H1 (cell line): Measurements from ENCODE around the gene SERPING1. TPM values are rescaled to one million over a fixed set of nuclear protein-coding genes. Genes with fewer than 3 reads are reported as not detected.

Experiments
- CTCF ChIA-PET: fragments of 300-600 bp; sonication (Branson Sonifier 250); formaldehyde crosslinking; loops from one replicate; lab custom pipeline; 2021; ENCODE audit not compliant: partially characterized antibody; lab: Charles Lee
- POLR2A ChIA-PET: fragments of 300-600 bp; sonication (Branson Sonifier 250); formaldehyde crosslinking; loops from one replicate; lab custom pipeline; 2021; ENCODE audit warnings: inconsistent platforms; ENCODE audit not compliant: partially characterized antibody; lab: Charles Lee
- DNase-seq, 2 experiments: peaks; one replicate each; pipeline versions ENCODE4 v3.0.0 to v3.0.0-alpha.2; 2010 to 2022; ENCODE audit warnings: low spot score in 2 of 2, low read depth in 1 of 2, mixed read lengths in 1 of 2
- FAIRE-seq: peaks from 2 replicates; lab custom pipeline; 2011; peaks lifted over from hg19 to GRCh38; lab: Jason Lieb, UNC
- H2AFZ ChIP-seq: 2 replicates; pipeline ENCODE4 v1.8.1; 2012; ENCODE audit warnings: low read length, inconsistent platforms
- H2AK5ac ChIP-seq: 2 replicates; pipeline ENCODE4 v1.6.1; 2013; ENCODE audit warnings: low read depth, low read length
- H2BK120ac ChIP-seq: replicated peaks from 2 replicates; pipeline ENCODE3; 2013; ENCODE audit warnings: low read depth, low read length, inconsistent platforms
- H2BK12ac ChIP-seq: 2 replicates; pipeline ENCODE4 v1.6.1; 2013; ENCODE audit warnings: low read depth, low read length
- H2BK15ac ChIP-seq: 2 replicates; pipeline ENCODE4 v1.6.1; 2013; ENCODE audit warnings: low read length
- H2BK20ac ChIP-seq: 2 replicates; pipeline ENCODE4 v1.6.1; 2013; ENCODE audit warnings: low read length
- H2BK5ac ChIP-seq: 2 replicates; pipeline ENCODE4 v1.6.1; 2013; ENCODE audit warnings: low read depth, low read length
- H3K14ac ChIP-seq: 2 replicates; pipeline ENCODE4 v1.6.1; 2013; ENCODE audit warnings: inconsistent platforms; ENCODE audit not compliant: insufficient read length
- H3K18ac ChIP-seq: 2 replicates; pipeline ENCODE4 v1.6.1; 2013; ENCODE audit warnings: low read length; ENCODE audit errors: extremely low read depth
- H3K23ac ChIP-seq: 2 replicates; pipeline ENCODE4 v1.6.1; 2013; ENCODE audit warnings: inconsistent platforms; ENCODE audit not compliant: insufficient read length
- H3K23me2 ChIP-seq: 2 replicates; pipeline ENCODE4 v1.6.1; 2013; ENCODE audit warnings: low read depth, low read length
- H3K27ac ChIP-seq: 2 replicates; pipeline ENCODE4 v1.6.1; 2011; ENCODE audit warnings: low read depth, low read length, inconsistent platforms
- H3K27me3 ChIP-seq, 4 experiments: replicated peaks in 1 of 4; 1 replicate in 1 of 4; 2 replicates in 3 of 4; pipeline versions ENCODE4 v1.6.1 to v1.8.1; 2011 to 2013; ENCODE audit warnings: low read length in 3 of 4, mild to moderate bottlenecking in 3 of 4, inconsistent platforms in 2 of 4, mixed read lengths in 2 of 4, moderate library complexity in 1 of 4; ENCODE audit not compliant: control insufficient read depth in 3 of 4, insufficient read depth in 3 of 4; ENCODE audit errors: extremely low read depth in 1 of 4
- H3K36me3 ChIP-seq, 4 experiments: 2 replicates each; pipeline versions ENCODE4 v1.6.1 to v1.8.1; 2011 to 2013; ENCODE audit warnings: mild to moderate bottlenecking in 4 of 4, low read length in 3 of 4, moderate library complexity in 2 of 4, control low read depth in 1 of 4, inconsistent platforms in 1 of 4; ENCODE audit not compliant: insufficient read depth in 4 of 4, control insufficient read depth in 2 of 4
- H3K4ac ChIP-seq: replicated peaks from 2 replicates; pipeline ENCODE3; 2013; ENCODE audit warnings: low read length, low read depth, mixed read lengths, inconsistent platforms; ENCODE audit not compliant: insufficient read length
- H3K4me1 ChIP-seq, 4 experiments: replicated peaks in 1 of 4; 1 replicate in 1 of 4; 2 replicates in 3 of 4; pipeline versions ENCODE4 v1.6.1 to v1.8.1; 2011 to 2013; ENCODE audit warnings: low read length in 3 of 4, inconsistent platforms in 2 of 4, mixed read lengths in 1 of 4; ENCODE audit not compliant: insufficient read depth in 4 of 4, control insufficient read depth in 3 of 4
- H3K4me2 ChIP-seq, 2 experiments: 2 replicates each; pipeline versions ENCODE4 v1.6.1 to v1.8.1; 2011 to 2013; ENCODE audit warnings: low read depth in 2 of 2, low read length in 2 of 2, control low read depth in 1 of 2, inconsistent platforms in 1 of 2, mild to moderate bottlenecking in 1 of 2; ENCODE audit not compliant: insufficient read depth in 1 of 2
- H3K4me3 ChIP-seq, 4 experiments: fragments of 200-600, 300-600 bp in 1 of 4; sonication (generic), shearing (Covaris generic), sonication (Bioruptor Twin) in 1 of 4; 2 replicates each; pipeline versions ENCODE4 v1.5.1 to v1.8.1; 2011 to 2016; ENCODE audit warnings: low read length in 4 of 4, low read depth in 3 of 4, control low read depth in 2 of 4, inconsistent platforms in 2 of 4, mild to moderate bottlenecking in 2 of 4, mixed read lengths in 1 of 4, moderate library complexity in 1 of 4; ENCODE audit not compliant: insufficient read depth in 2 of 4; ENCODE audit errors: extremely low read depth in 1 of 4
- H3K56ac ChIP-seq: replicated peaks from 2 replicates; pipeline ENCODE3; 2013; ENCODE audit warnings: low read depth, mild to moderate bottlenecking, mixed read lengths, low read length, inconsistent platforms; ENCODE audit not compliant: insufficient read length
- H3K79me1 ChIP-seq: 2 replicates; pipeline ENCODE4 v1.6.1; 2013; ENCODE audit warnings: low read depth, low read length, control low read depth
- H3K79me2 ChIP-seq, 2 experiments: 2 replicates each; pipeline versions ENCODE4 v1.6.1 to v1.8.1; 2012 to 2013; ENCODE audit warnings: low read length in 2 of 2, mild to moderate bottlenecking in 2 of 2, inconsistent platforms in 1 of 2; ENCODE audit not compliant: insufficient read depth in 2 of 2, control insufficient read depth in 1 of 2
- H3K9ac ChIP-seq, 4 experiments: replicated peaks in 1 of 4; 1 replicate in 1 of 4; 2 replicates in 3 of 4; pipeline versions ENCODE4 v1.6.1 to v1.8.1; 2011 to 2013; ENCODE audit warnings: low read depth in 3 of 4, low read length in 3 of 4, control low read depth in 2 of 4, mild to moderate bottlenecking in 2 of 4, moderate library complexity in 2 of 4, inconsistent platforms in 1 of 4; ENCODE audit errors: extremely low read depth in 1 of 4
- H3K9me3 ChIP-seq, 2 experiments: 2 replicates each; pipeline versions ENCODE4 v1.6.1 to v1.8.1; 2012 to 2013; ENCODE audit warnings: mild to moderate bottlenecking in 2 of 2, moderate library complexity in 2 of 2, control low read depth in 1 of 2, inconsistent platforms in 1 of 2, low read depth in 1 of 2, low read length in 1 of 2, mixed read lengths in 1 of 2; ENCODE audit not compliant: insufficient read depth in 2 of 2
- H4K20me1 ChIP-seq, 2 experiments: replicated peaks in 1 of 2; 2 replicates each; pipeline versions ENCODE3 to v1.8.1; 2011 to 2013; ENCODE audit warnings: inconsistent platforms in 2 of 2, low read length in 2 of 2, mild to moderate bottlenecking in 1 of 2; ENCODE audit not compliant: insufficient read depth in 2 of 2, control insufficient read depth in 1 of 2
- H4K5ac ChIP-seq: 2 replicates; pipeline ENCODE4 v1.6.1; 2013; ENCODE audit warnings: low read length, low read depth, mixed read lengths, inconsistent platforms; ENCODE audit not compliant: insufficient read length
- H4K8ac ChIP-seq: 2 replicates; pipeline ENCODE4 v1.8.0; 2013; ENCODE audit warnings: mild to moderate bottlenecking, moderate library complexity, low read length, inconsistent platforms; ENCODE audit not compliant: insufficient read depth; ENCODE audit errors: extremely low read depth
- H4K91ac ChIP-seq: replicated peaks from 2 replicates; pipeline ENCODE3; 2013; ENCODE audit warnings: low read length, mixed read lengths, inconsistent platforms; ENCODE audit not compliant: insufficient read length
- BACH1 ChIP-seq: IDR thresholded peaks from 2 replicates; pipeline ENCODE4 v1.6.1; 2012; ENCODE audit warnings: low read length, improper control_type of control experiment
- BCL11A ChIP-seq, 2 experiments: IDR thresholded peaks; one replicate each; pipeline ENCODE4 v1.6.1; 2011; ENCODE audit warnings: low read depth in 2 of 2, low read length in 2 of 2, mild to moderate bottlenecking in 2 of 2
- KDM5A ChIP-seq: fragments of 200-600 bp; IDR thresholded peaks from 2 replicates; pipeline ENCODE4 v1.7.1; 2012; ENCODE audit warnings: mild to moderate bottlenecking, low read length, inconsistent platforms, mixed read lengths
- RBBP5 ChIP-seq: IDR thresholded peaks from 2 replicates; pipeline ENCODE4 v1.7.1; 2012; ENCODE audit warnings: low read depth, mild to moderate bottlenecking, inconsistent platforms, low read length, moderate library complexity, borderline replicate concordance
- SP2 ChIP-seq: IDR thresholded peaks from 2 replicates; pipeline ENCODE4 v1.6.1; 2012; ENCODE audit warnings: mild to moderate bottlenecking, low read length, inconsistent platforms
- SRF ChIP-seq: IDR thresholded peaks from 2 replicates; pipeline ENCODE4 v1.6.1; 2011; ENCODE audit warnings: mild to moderate bottlenecking, low read depth, low read length, moderate library complexity
- SUZ12 ChIP-seq: fragments of 200-600 bp; sonication (generic); IDR thresholded peaks from 2 replicates; pipeline ENCODE4 v1.6.1; 2012; ENCODE audit warnings: mild to moderate bottlenecking, inconsistent platforms, low read length, moderate library complexity, mixed read lengths
- polyA plus RNA-seq, 7 experiments: library from polyadenylated mRNA; depleted of rRNA in 3 of 7; stranded (reverse) in 5 of 7; unstranded in 2 of 7; fragments of >200 nt in 5 of 7; fragments of 200-250 nt in 2 of 7; gene quantifications; 1 replicate in 5 of 7; 2 replicates in 1 of 7; 4 replicates in 1 of 7; pipeline versions ENCODE4 v1.2.1 to v1.2.3, GENCODE V29; 2011 to 2013; ENCODE audit warnings: missing spikeins in 2 of 7, mixed read lengths in 2 of 7
- total RNA-seq: library from RNA; stranded (reverse); fragmentation: NEBNext Ultra II Directional; extraction: Animal tissue kit (Norgen Biotek cat#: 25700); gene quantifications from 2 replicates; pipeline ENCODE4 v1.2.1, GENCODE V29; 2021
- TF ChIP-seq, protein P1 (sequence below): IDR thresholded peaks from 2 replicates; pipeline ENCODE4 v1.6.1; 2011; ENCODE audit warnings: low read length, improper control_type of control experiment
- TF ChIP-seq, protein P2 (sequence below): IDR thresholded peaks from 2 replicates; pipeline ENCODE4 v1.6.1; 2011; ENCODE audit warnings: low read depth, mild to moderate bottlenecking, low read length; ENCODE audit not compliant: insufficient read depth

SERPING1 gene
- total and polyA plus RNA-seq, 2 of the 8 experiments (the other 6 are each of a cell fraction or from before 2014, with no cell fraction given), result 50.9 to 54.8 TPM

GRCh38 chr11:57585301-57585700, 12.2 kb upstream of the SERPING1 start:
- CTCF ChIA-PET, result interaction anchor here (0.6 to 2.1 kb wide), 7 partner anchors 13 to 104 kb away, joined by 3 to 10 read pairs (median 3); partner anchors contain the start of gene UBE2L6
- H2BK12ac ChIP-seq, result no peak overlapping the region
- no peaks in the 10 kb centered on the region for H3K23me2 ChIP-seq
- no peak for FAIRE-seq
- no peak overlapping the region for H2AK5ac ChIP-seq
- H3K4me3 ChIP-seq, result no peak overlapping the region
- H3K79me1 ChIP-seq, result no peaks in the 10 kb centered on the region
- no peaks in the 10 kb centered on the region for H3K27me3 ChIP-seq
- H4K91ac ChIP-seq, result peak overlapping the region; percentile 39
- H3K27ac ChIP-seq, result no peak overlapping the region
- H3K79me2 ChIP-seq, result no peaks in the 10 kb centered on the region
- H3K9ac ChIP-seq, result no peak overlapping the region
- TF ChIP-seq BCL11A (IDR thresholded peaks at IDR 0.05; ENCODE audit: low read depth in 2 of 2, low read length in 2 of 2) (no peak), BACH1 (no peak), RBBP5 (no peak), SP2 (no peak), KDM5A (no peak), SUZ12 (no peak), SRF (no peak)
- TF ChIP-seq, protein P1, sequence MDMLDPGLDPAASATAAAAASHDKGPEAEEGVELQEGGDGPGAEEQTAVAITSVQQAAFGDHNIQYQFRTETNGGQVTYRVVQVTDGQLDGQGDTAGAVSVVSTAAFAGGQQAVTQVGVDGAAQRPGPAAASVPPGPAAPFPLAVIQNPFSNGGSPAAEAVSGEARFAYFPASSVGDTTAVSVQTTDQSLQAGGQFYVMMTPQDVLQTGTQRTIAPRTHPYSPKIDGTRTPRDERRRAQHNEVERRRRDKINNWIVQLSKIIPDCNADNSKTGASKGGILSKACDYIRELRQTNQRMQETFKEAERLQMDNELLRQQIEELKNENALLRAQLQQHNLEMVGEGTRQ, result no peak
- TF ChIP-seq, protein P2, sequence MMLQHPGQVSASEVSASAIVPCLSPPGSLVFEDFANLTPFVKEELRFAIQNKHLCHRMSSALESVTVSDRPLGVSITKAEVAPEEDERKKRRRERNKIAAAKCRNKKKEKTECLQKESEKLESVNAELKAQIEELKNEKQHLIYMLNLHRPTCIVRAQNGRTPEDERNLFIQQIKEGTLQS, result no peak
- H2BK120ac ChIP-seq, result no peak overlapping the region
- no peak overlapping the region for H3K23ac ChIP-seq
- H4K20me1 ChIP-seq, result no peaks in the 10 kb centered on the region
- no peak overlapping the region for H3K4ac ChIP-seq
- POLR2A ChIA-PET, result interaction anchor here (51.1 kb wide), 1 partner anchor 59 kb away, joined by 1546 read pairs; the partner anchor contains the start of genes CLP1 and YPEL4
- DNase-seq, result no peak
- no peak overlapping the region for H3K14ac ChIP-seq
- no peak overlapping the region for H2BK20ac ChIP-seq
- H3K56ac ChIP-seq, result no peak overlapping the region
- no peak overlapping the region for H2AFZ ChIP-seq
- no peak overlapping the region for H4K8ac ChIP-seq
- H3K4me1 ChIP-seq, result no peaks in the 10 kb centered on the region
- H3K4me2 ChIP-seq, result no peak overlapping the region
- no peak overlapping the region for H2BK5ac ChIP-seq
- no peak overlapping the region for H4K5ac ChIP-seq
- H3K9me3 ChIP-seq, result no peaks in the 10 kb centered on the region
- H3K36me3 ChIP-seq, result no peaks in the 10 kb centered on the region
- H3K18ac ChIP-seq, result no peak overlapping the region
- no peak overlapping the region for H2BK15ac ChIP-seq
